HG03064 (cell line): ENCODE data around the gene CD8B.

ENCODE experiments used
- ATAC-seq: cut with Tn5 transposase; IDR thresholded peaks from one replicate; pipeline ENCODE4 v1.9.1; 2021; ENCODE audit warnings: low read depth; ENCODE audit not compliant: unreplicated experiment

The CD8B gene

GRCh38 chr2:86806059-86806857, 55.4 kb downstream of the CD8B start:
- no peak for ATAC-seq

- no peak for ATAC-seq
Measured at GRCh38 chr2:86800856-86801567, 60.7 kb downstream of the CD8B start.

- ATAC-seq: no peak
Measured at GRCh38 chr2:86794861-86795260, 66.8 kb downstream of the CD8B start.

GRCh38 chr2:86793752-86794151, 67.9 kb downstream of the CD8B start:
- no peak for ATAC-seq

- ATAC-seq: no peak
Measured at GRCh38 chr2:86791573-86791972, 70.1 kb downstream of the CD8B start.

- ATAC-seq: no peak
Measured at GRCh38 chr2:86790676-86791572, 70.8 kb downstream of the CD8B start, which contains the start of gene CD8A. TSS of gene CD8A (minus strand) at chr2:86790913. CDS start at chr2:86790825, 88 bp downstream.

GRCh38 chr2:86790134-86790675, 71.5 kb downstream of the CD8B start:
- no peak for ATAC-seq

- no peak for ATAC-seq
Measured at GRCh38 chr2:86789687-86790133, 72.0 kb downstream of the CD8B start.

- ATAC-seq: no peak
Measured at GRCh38 chr2:86788881-86789686, 72.6 kb downstream of the CD8B start.

GRCh38 chr2:86788165-86788564, 73.5 kb downstream of the CD8B start:
- ATAC-seq: no peak

GRCh38 chr2:86787736-86788135, 74.0 kb downstream of the CD8B start:
- no peak for ATAC-seq

GRCh38 chr2:86786001-86786536, 75.6 kb downstream of the CD8B start:
- no peak for ATAC-seq

GRCh38 chr2:86785456-86785855, 76.2 kb downstream of the CD8B start:
- no peak for ATAC-seq

GRCh38 chr2:86783615-86784339, 77.9 kb downstream of the CD8B start:
- peak; percentile 96 for ATAC-seq

- no peak for ATAC-seq
Measured at GRCh38 chr2:86782748-86783147, 78.9 kb downstream of the CD8B start.

- ATAC-seq: no peak
Measured at GRCh38 chr2:86781363-86781762, 80.3 kb downstream of the CD8B start.

- ATAC-seq: no peak
Measured at GRCh38 chr2:86779971-86780370, 81.7 kb downstream of the CD8B start.

GRCh38 chr2:86778957-86779356, 82.7 kb downstream of the CD8B start:
- ATAC-seq: no peak

GRCh38 chr2:86776532-86776931, 85.2 kb downstream of the CD8B start:
- no peak for ATAC-seq
